Small intestine (tissue), 7 donors: ENCODE measurements around the gene MOV10. TPM values are rescaled to one million over a fixed set of nuclear protein-coding genes. Genes with fewer than 3 reads are reported as not detected.

Experiments used
- DNase-seq, 2 donors: peaks; one replicate each; pipeline versions ENCODE4 v3.0.0 to v3.0.0-alpha.2; 2013
- FAIRE-seq: peaks from 2 replicates; lab custom pipeline; 2012; peaks lifted over from hg19 to GRCh38; lab: Jason Lieb, UNC
- H3K27ac ChIP-seq, 3 donors: one replicate each; pipeline ENCODE4 v1.5.1; 2013; ENCODE audit warnings: low read length in 2 of 3, mild to moderate bottlenecking in 2 of 3, control low read depth in 1 of 3, inconsistent platforms in 1 of 3, low read depth in 1 of 3, moderate library complexity in 1 of 3
- H3K27me3 ChIP-seq, 3 donors: one replicate each; pipeline ENCODE4 v1.6.1; 2013; ENCODE audit warnings: low read length in 3 of 3, inconsistent platforms in 1 of 3; ENCODE audit not compliant: control insufficient read depth in 3 of 3, insufficient read depth in 3 of 3
- H3K36me3 ChIP-seq, 3 donors: one replicate each; pipeline ENCODE4 v1.6.1; 2013; ENCODE audit warnings: low read length in 3 of 3, inconsistent platforms in 1 of 3, low read depth in 1 of 3, mild to moderate bottlenecking in 1 of 3, moderate library complexity in 1 of 3; ENCODE audit not compliant: control insufficient read depth in 3 of 3, insufficient read depth in 2 of 3
- H3K4me1 ChIP-seq, 3 donors: one replicate each; pipeline ENCODE4 v1.6.1; 2013; ENCODE audit warnings: low read length in 2 of 3, inconsistent platforms in 1 of 3, low read depth in 1 of 3, mild to moderate bottlenecking in 1 of 3, moderate library complexity in 1 of 3; ENCODE audit not compliant: control insufficient read depth in 3 of 3, insufficient read depth in 2 of 3
- H3K4me3 ChIP-seq, 3 donors: one replicate each; pipeline ENCODE4 v1.5.1; 2013; ENCODE audit warnings: low read length in 3 of 3, control low read depth in 1 of 3, inconsistent platforms in 1 of 3, low read depth in 1 of 3, mild to moderate bottlenecking in 1 of 3, moderate library complexity in 1 of 3
- H3K9me3 ChIP-seq, 2 donors: one replicate each; pipeline ENCODE4 v1.6.1; 2013; ENCODE audit warnings: low read depth in 1 of 2, low read length in 1 of 2; ENCODE audit not compliant: control insufficient read depth in 2 of 2, insufficient read depth in 1 of 2
- WGBS, 3 donors: extraction: QIAGEN DNeasy Blood & Tissue Kit; methylation state at CpG; one replicate each; pipeline ENCODE4 v1.1.7; 2013; 5-methylcytosine and 5-hydroxymethylcytosine counted together
- polyA plus RNA-seq, 4 donors: library from polyadenylated mRNA; stranded (reverse) in 3 of 4; unstranded in 1 of 4; fragments of 200-250 nt in 3 of 4; fragments of 120-200 nt in 1 of 4; gene quantifications; one replicate each; pipeline versions ENCODE4 v1.2.1 to v1.2.3, GENCODE V29; 2013
- donor health status: healthy with polysubstance abuse.
- donor health status: control.
- donor health status: control.
- donor health status: Bipolar disorder and iron deficiency.
- donor health status: healthy.

MOV10 gene
- polyA plus RNA-seq, 4 donors = 53.2 to 222 (median 118) TPM

DNA sequence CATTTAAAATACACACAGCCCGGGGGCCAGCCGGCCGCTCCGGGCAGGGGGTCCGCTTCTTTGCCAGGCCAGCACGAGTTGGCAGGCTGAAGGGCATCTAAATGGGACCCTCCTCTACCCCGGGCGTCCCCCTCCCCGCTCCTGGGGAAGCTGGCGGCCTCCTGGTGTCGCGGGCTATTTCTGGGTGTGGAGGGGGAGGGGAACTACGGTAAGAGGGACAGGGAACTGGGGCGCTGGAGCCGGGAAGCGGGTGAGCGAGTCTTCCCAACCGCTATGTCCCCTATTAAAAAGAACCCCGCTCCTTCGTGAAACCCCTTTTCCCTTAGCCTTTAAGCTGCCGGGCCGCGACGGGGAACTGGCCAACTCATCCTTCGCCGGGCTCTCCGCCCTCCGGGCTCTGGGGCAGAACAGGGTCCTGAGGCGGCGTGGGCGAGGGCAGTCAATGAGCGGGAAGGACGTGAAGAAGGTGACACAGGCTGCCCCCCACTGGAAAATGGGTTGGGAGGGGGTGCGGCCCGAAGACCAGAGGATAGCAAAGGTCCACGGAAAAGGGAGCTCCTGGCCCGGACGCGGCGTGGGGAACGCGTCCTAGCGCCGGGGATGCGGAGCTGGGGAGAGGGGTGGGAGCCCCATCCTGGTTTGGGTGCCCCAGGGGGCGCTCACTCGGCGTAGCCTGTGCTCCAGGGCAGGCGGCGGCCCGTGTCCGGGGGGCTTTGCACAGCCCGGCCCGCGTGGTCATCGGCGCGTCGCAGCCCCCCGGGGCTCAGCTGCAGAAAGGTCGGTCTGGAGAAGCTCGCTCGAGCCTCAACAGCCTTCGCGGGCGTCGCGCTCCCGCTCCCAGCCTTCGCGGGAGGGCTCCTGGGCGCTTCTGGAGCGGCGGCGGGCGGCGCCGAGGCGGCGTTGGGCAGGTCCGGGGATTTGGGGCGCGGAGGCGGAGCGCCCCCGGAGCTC, 40.1 kb downstream of the MOV10 start:
- Histone ChIP-seq H3K9me3 (no peaks in the 10 kb centered on the region), H3K27me3 (peaks cover 0 to 47% (median 0%) of the 10 kb centered on the region in 3 donors), H3K27ac (no peak overlapping the region), H3K4me1 (peaks cover 0 to 9% (median 0%) of the 10 kb centered on the region in 3 donors), H3K36me3 (no peaks in the 10 kb centered on the region), H3K4me3 (peak overlapping the region in 2 of 3 donors; percentile 47 to 57)
- peak; percentile 30 to 58 for DNase-seq
- WGBS, 3 donors = 1 to 2% (median 1%) methylated on average over 56 to 86 of the region's 86 CpGs
- no peak for FAIRE-seq

DNA sequence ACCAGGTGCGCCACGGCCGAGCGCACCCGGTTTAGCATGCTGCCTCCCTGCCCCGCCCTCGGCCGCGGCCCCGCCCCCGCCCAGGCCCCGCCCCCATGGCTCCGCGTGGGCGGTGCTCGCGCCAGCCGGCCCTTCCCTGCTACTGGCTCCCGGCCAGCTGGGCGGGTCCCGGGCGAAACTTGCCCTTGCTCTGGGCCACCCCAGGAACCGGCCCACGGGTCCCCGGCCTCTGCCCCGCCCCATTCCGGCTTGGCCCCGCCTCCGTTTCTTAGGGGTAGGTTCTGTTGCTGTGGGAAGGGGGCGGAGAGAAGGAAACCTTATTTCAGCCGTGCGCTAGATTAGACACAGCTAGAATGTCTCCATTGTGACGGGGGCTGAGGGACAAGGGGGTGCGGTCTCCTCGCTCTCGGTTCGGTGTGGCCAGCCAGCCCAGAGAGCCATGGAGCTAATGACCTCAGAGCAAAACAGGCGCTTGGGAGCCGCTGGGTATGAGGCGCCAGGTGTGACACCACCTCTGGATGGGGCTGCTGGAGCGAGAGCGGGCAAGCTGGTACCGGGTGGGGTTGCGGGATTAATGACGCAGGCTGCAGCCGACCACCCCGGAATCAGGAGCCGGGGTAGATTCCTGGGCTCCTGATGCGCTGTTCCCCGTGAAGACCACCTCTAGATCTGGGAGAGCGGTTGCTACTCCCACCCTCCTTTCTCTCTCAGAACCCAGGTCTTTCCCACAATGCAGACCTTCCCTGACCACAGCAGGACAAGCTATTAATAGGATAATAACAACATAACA, 41.0 kb downstream of the MOV10 start, which contains the start of gene PPM1J:
Gene PPM1J (minus strand): TSS at position 69 of the 790 bp plus-strand sequence. CDS start 31 bp downstream, at position 38.
- 0 to 1% (median 0%) methylated on average over 35 to 51 of the region's 51 CpGs for WGBS, 3 donors
- Histone ChIP-seq H3K9me3 (no peaks in the 10 kb centered on the region), H3K36me3 (no peaks in the 10 kb centered on the region), H3K4me1 (peaks cover 0 to 9% (median 0%) of the 10 kb centered on the region in 3 donors), H3K27ac (peak within 1 kb of the TSS in 2 of 3 donors; percentile 35 to 69), H3K4me3 (peak within 1 kb of the TSS; percentile 19 to 57 (median 57)), H3K27me3 (peaks cover 0 to 54% (median 0%) of the 10 kb centered on the region in 3 donors)
- FAIRE-seq = no peak
- DNase-seq = peak; percentile 97 to 98

DNA sequence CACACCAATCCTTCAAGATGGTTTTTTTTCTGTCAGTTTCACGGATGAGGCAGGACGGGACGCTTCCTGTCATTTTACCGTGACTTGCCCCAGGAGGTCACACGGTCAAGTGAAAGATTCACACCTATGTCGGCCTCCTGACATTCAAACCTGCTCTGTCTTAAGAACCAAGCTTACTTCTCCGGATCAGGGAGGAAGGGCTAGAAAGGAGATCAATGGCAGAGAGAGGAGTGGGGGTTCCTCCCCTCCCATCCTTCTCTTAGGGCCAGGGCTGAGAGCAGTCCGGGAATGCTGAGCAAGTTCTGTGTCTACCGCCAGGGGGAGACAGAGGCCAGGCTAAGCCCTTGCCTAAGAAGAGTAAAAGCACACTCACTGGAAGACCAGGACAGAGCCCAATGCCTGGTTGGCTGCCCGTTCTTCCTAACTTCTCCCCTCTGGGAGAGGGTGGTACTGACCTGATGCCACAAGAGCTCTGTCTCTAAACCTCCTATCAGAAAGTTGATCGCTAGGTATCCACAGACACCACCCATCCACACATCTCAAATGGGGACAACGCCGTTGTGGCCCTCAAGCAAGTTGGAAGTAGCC, 41.8 kb downstream of the MOV10 start:
- FAIRE-seq = no peak
- H3K9me3 ChIP-seq = no peaks in the 10 kb centered on the region
- 15 to 17% (median 17%) methylated on average over 13 of the region's 13 CpGs for WGBS, 3 donors
- H3K4me3 ChIP-seq = peak overlapping the region in 2 of 3 donors; percentile 57
- no peaks in the 10 kb centered on the region for H3K36me3 ChIP-seq
- H3K27ac ChIP-seq = no peak overlapping the region
- peaks cover 0 to 49% (median 0%) of the 10 kb centered on the region in 3 donors for H3K27me3 ChIP-seq
- H3K4me1 ChIP-seq = peaks cover 0 to 9% (median 0%) of the 10 kb centered on the region in 3 donors
- peak; percentile 91 to 95 for DNase-seq

DNA sequence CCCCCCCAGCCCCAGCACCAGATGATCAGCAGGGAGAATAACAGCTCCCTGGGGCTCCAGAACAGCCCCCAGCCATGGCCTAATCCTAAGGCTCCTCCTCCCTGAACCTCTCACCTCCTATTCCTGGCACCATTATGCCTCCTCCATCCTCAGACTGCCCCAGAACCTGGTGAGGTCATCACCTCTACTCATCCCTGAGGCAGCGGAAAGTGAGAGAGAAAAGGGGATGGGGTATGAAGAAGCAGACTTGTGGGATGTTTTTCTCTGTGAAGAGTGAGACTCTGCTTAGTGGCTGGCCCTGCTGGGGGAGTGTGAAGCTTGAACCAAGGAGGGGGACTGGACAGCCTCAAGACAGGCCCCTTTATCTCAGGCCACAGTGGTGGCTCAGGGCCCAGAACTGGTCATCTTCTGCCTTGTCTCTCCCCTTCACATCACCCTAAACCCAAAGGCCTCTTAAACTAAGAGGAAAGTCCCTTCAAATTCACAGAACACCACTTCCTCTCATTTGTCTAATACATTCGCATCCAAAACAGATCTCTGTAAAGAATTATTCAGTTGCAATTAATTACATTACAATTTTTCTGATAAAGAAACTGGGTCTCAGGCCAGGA, 42.9 kb downstream of the MOV10 start:
- 81 to 94% (median 82%) methylated on average over 2 of the region's 2 CpGs for WGBS, 3 donors
- no peaks in the 10 kb centered on the region for H3K9me3 ChIP-seq
- DNase-seq (no peak), FAIRE-seq (no peak)
- H3K36me3 ChIP-seq = no peaks in the 10 kb centered on the region
- peaks cover 0 to 10% (median 0%) of the 10 kb centered on the region in 3 donors for H3K4me1 ChIP-seq
- no peak overlapping the region for H3K27ac ChIP-seq
- no peak overlapping the region for H3K4me3 ChIP-seq
- H3K27me3 ChIP-seq = peaks cover 0 to 40% (median 0%) of the 10 kb centered on the region in 3 donors

DNA sequence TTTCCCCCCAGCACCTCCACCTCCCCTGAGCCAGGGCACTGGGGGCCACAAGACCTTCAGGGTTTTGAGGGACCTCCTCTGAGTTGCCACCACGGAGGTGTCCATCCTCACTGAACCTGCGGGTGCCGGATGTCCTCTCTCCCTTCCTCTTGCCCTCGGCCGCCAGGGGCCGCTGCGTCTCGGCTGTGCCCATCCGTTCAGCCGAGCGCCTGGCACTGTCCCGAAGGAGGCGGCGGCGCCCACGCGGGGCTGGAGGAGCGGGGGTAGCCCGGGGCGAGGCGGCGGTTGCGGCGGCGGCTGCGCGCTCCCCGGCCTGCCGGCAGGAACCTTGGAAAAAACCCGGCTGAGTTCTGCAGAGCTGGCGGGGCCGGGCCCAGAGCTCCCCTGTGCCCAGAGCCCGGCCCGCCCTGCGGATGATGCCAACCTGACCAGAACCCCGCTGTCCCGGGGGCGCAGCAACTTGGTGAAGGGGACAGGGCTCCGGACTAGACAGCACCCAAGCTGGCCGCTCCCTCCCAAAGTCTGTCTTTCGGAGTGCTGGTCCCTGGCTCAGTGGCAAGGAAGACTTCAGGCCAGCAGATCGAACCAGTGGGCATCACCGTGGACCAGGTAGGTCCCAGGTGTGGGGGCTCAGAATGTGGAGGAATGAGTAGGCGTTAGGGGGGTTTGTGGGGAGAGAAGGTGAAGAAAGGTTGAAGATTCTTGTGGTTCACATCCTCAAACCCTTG, 44.4 kb downstream of the MOV10 start:
- Histone ChIP-seq H3K9me3 (no peaks in the 10 kb centered on the region), H3K36me3 (no peaks in the 10 kb centered on the region), H3K4me3 (no peak overlapping the region), H3K27me3 (peaks cover 0 to 26% (median 0%) of the 10 kb centered on the region in 3 donors), H3K4me1 (peaks cover 0 to 17% (median 0%) of the 10 kb centered on the region in 3 donors), H3K27ac (no peak overlapping the region)
- WGBS, 3 donors = 14 to 20% (median 19%) methylated on average over 24 to 44 of the region's 44 CpGs
- peak; percentile 73 to 82 for DNase-seq
- no peak for FAIRE-seq

DNA sequence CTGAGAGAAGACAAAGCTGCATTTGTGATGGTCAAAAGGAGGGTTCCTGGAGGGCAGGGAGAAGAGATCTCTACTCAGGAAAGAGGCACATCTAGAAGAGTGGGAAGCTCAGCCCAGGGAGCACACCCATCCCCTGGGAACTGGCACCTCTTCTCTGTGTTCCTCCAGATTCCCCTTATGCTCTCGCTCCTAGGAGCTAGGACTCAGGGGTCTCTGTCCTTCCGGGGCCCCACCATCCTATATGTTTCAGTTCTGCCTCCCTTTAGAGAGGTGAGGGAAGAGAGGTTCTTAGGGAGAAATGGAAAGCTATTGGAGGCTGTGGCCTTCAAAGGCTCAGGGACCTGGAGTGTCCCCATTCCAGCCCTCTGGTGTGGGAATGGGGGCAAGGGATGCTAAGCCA, 45.2 kb downstream of the MOV10 start:
- no peak overlapping the region for H3K27ac ChIP-seq
- FAIRE-seq = no peak
- no peak for DNase-seq
- peaks cover 0 to 9% (median 0%) of the 10 kb centered on the region in 3 donors for H3K4me1 ChIP-seq
- H3K27me3 ChIP-seq = peaks cover 0 to 18% (median 0%) of the 10 kb centered on the region in 3 donors
- H3K9me3 ChIP-seq = no peaks in the 10 kb centered on the region
- no peak overlapping the region for H3K4me3 ChIP-seq
- H3K36me3 ChIP-seq = no peaks in the 10 kb centered on the region
- 88 to 96% (median 92%) methylated on average over 2 of the region's 2 CpGs for WGBS, 3 donors

DNA sequence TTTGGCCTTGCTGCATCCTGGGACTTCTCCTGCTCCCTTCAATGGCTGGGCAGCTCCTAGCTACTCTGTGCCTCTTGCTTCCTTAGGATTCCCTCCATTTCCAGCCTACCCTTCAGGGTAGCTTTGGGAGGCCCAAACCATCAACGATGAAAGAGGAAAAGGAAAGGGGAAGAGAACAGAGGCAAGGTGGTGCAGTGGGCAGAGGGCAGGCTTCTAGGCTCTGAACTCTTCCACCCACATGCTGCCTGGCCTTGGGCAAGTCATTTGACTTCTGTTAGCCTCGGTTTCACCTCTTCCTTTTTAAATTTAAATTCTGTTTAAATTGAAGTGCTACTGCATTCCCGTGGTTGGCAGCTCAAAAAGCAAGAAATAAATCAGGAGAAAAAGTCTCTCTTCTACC, 46.3 kb downstream of the MOV10 start:
- Histone ChIP-seq H3K36me3 (no peaks in the 10 kb centered on the region), H3K27me3 (peaks cover 0 to 17% (median 0%) of the 10 kb centered on the region in 3 donors), H3K4me1 (peaks cover 0 to 8% (median 0%) of the 10 kb centered on the region in 3 donors), H3K4me3 (no peak overlapping the region), H3K9me3 (no peaks in the 10 kb centered on the region), H3K27ac (no peak overlapping the region)
- FAIRE-seq = no peak
- no peak for DNase-seq
- WGBS, 3 donors = 63 to 77% (median 69%) methylated on average over 3 of the region's 3 CpGs
